H9 (cell line): ENCODE measurements around the gene CTNNA3. TPM values are rescaled to one million over a fixed set of nuclear protein-coding genes. Genes with fewer than 3 reads are reported as not detected.

Experiments
- DNase-seq: peaks from one replicate; pipeline ENCODE4 v3.0.0-alpha.2; 2017
- H2AFZ ChIP-seq: one replicate; pipeline ENCODE4 v1.6.1; 2013; ENCODE audit warnings: mild to moderate bottlenecking, low read length, control low read depth, moderate library complexity
- H2AK5ac ChIP-seq: 2 replicates; pipeline ENCODE4 v1.6.1; 2013; ENCODE audit warnings: low read length, control low read depth, mixed read lengths; ENCODE audit not compliant: insufficient read length
- H2BK120ac ChIP-seq: one replicate; pipeline ENCODE4 v1.6.1; 2013; ENCODE audit warnings: low read depth, mild to moderate bottlenecking, low read length, control low read depth, inconsistent platforms; ENCODE audit not compliant: poor library complexity, severe bottlenecking
- H2BK12ac ChIP-seq: 2 replicates; pipeline ENCODE4 v1.6.1; 2013; ENCODE audit warnings: low read length, control low read depth, mixed read lengths, low read depth; ENCODE audit not compliant: insufficient read length
- H2BK15ac ChIP-seq: 2 replicates; pipeline ENCODE4 v1.6.1; 2013; ENCODE audit warnings: low read depth, low read length, control low read depth
- H2BK20ac ChIP-seq: one replicate; pipeline ENCODE4 v1.6.1; 2013; ENCODE audit warnings: low read depth, mild to moderate bottlenecking, low read length, control low read depth, inconsistent platforms; ENCODE audit not compliant: poor library complexity, severe bottlenecking
- H2BK5ac ChIP-seq: 2 replicates; pipeline ENCODE4 v1.6.1; 2013; ENCODE audit warnings: low read length, control low read depth, mixed read lengths; ENCODE audit not compliant: insufficient read length
- H3K14ac ChIP-seq: 2 replicates; pipeline ENCODE4 v1.6.1; 2013; ENCODE audit warnings: low read length, control low read depth; ENCODE audit not compliant: insufficient read depth
- H3K18ac ChIP-seq: 2 replicates; pipeline ENCODE4 v1.6.1; 2013; ENCODE audit warnings: low read depth, mild to moderate bottlenecking, mixed read lengths, low read length, control low read depth; ENCODE audit not compliant: insufficient read length
- H3K23ac ChIP-seq: 2 replicates; pipeline ENCODE4 v1.6.1; 2013; ENCODE audit warnings: low read length, control low read depth, mixed read lengths, low read depth; ENCODE audit not compliant: insufficient read length
- H3K23me2 ChIP-seq: 2 replicates; pipeline ENCODE4 v1.6.1; 2013; ENCODE audit warnings: low read depth, mild to moderate bottlenecking, mixed read lengths, low read length, control low read depth; ENCODE audit not compliant: insufficient read length, poor library complexity, severe bottlenecking
- H3K27ac ChIP-seq: 2 replicates; pipeline ENCODE4 v1.5.1; 2013; ENCODE audit warnings: low read length, control low read depth, mixed read lengths, low read depth; ENCODE audit not compliant: insufficient read length
- H3K27me3 ChIP-seq: 2 replicates; pipeline ENCODE4 v1.6.1; 2013; ENCODE audit warnings: low read length, control low read depth, inconsistent platforms; ENCODE audit not compliant: insufficient read depth
- H3K4ac ChIP-seq: 2 replicates; pipeline ENCODE4 v1.6.1; 2013; ENCODE audit warnings: low read depth, mild to moderate bottlenecking, control low read depth, inconsistent platforms, low read length, moderate library complexity
- H3K4me1 ChIP-seq: 2 replicates; pipeline ENCODE4 v1.6.1; 2013; ENCODE audit warnings: low read length, control low read depth, inconsistent platforms; ENCODE audit not compliant: insufficient read depth
- H3K4me2 ChIP-seq: 2 replicates; pipeline ENCODE4 v1.6.1; 2013; ENCODE audit warnings: low read length, control low read depth, mixed read lengths; ENCODE audit not compliant: insufficient read length, insufficient read depth
- H3K56ac ChIP-seq: 2 replicates; pipeline ENCODE4 v1.6.1; 2013; ENCODE audit warnings: low read depth, mild to moderate bottlenecking, mixed read lengths, low read length, control low read depth; ENCODE audit not compliant: insufficient read length
- H3K79me1 ChIP-seq: 2 replicates; pipeline ENCODE4 v1.6.1; 2013; ENCODE audit warnings: low read depth, mild to moderate bottlenecking, moderate library complexity, low read length, control low read depth, inconsistent platforms; ENCODE audit not compliant: insufficient read depth, poor library complexity, severe bottlenecking
- H3K79me2 ChIP-seq: 2 replicates; pipeline ENCODE4 v1.6.1; 2013; ENCODE audit warnings: low read length, control low read depth, inconsistent platforms; ENCODE audit not compliant: insufficient read depth
- H3K9ac ChIP-seq: 2 replicates; pipeline ENCODE4 v1.6.1; 2013; ENCODE audit warnings: low read length, control low read depth, mixed read lengths; ENCODE audit not compliant: insufficient read length; ENCODE audit errors: extremely low read depth
- H3K9me3 ChIP-seq: one replicate; pipeline ENCODE4 v1.6.1; 2013; ENCODE audit warnings: low read depth, low read length, inconsistent platforms; ENCODE audit not compliant: control insufficient read depth
- H3T11ph ChIP-seq: one replicate; pipeline ENCODE4 v1.6.1; 2013; ENCODE audit warnings: mild to moderate bottlenecking, low read length, control low read depth, inconsistent platforms
- H4K20me1 ChIP-seq: one replicate; pipeline ENCODE4 v1.6.1; 2013; ENCODE audit not compliant: control insufficient read depth, insufficient read length, insufficient read depth
- H4K5ac ChIP-seq: 2 replicates; pipeline ENCODE4 v1.6.1; 2013; ENCODE audit warnings: low read depth, mild to moderate bottlenecking, mixed read lengths, low read length, control low read depth; ENCODE audit not compliant: insufficient read length
- H4K8ac ChIP-seq: replicated peaks from 2 replicates; pipeline ENCODE4 v1.6.1; 2013; ENCODE audit warnings: low read length, control low read depth, mixed read lengths, low read depth; ENCODE audit not compliant: insufficient read length
- H4K91ac ChIP-seq: 2 replicates; pipeline ENCODE4 v1.6.1; 2013; ENCODE audit warnings: low read depth, mild to moderate bottlenecking, moderate library complexity, mixed read lengths, low read length, control low read depth; ENCODE audit not compliant: insufficient read length
- H3K27ac Mint-ChIP-seq, 3 experiments: 2 replicates in 2 of 3; 3 replicates in 1 of 3; pipeline ENCODE4 v1.8.0; 2020 to 2021; ENCODE audit warnings: mixed read lengths in 3 of 3, mild to moderate bottlenecking in 1 of 3, moderate library complexity in 1 of 3
- H3K27me3 Mint-ChIP-seq: 2 replicates; pipeline ENCODE4 v1.8.0; 2021; ENCODE audit warnings: low read depth, mild to moderate bottlenecking, moderate library complexity, mixed read lengths
- H3K36me3 Mint-ChIP-seq, 3 experiments: 2 replicates in 2 of 3; 3 replicates in 1 of 3; pipeline ENCODE4 v1.8.0; 2020 to 2021; ENCODE audit warnings: low read depth in 3 of 3, mixed read lengths in 3 of 3; ENCODE audit not compliant: insufficient read depth in 1 of 3
- H3K4me1 Mint-ChIP-seq, 2 experiments: 2 replicates each; pipeline ENCODE4 v1.8.0; 2020; ENCODE audit warnings: mixed read lengths in 2 of 2
- H3K4me3 Mint-ChIP-seq, 2 experiments: 2 replicates in 1 of 2; 3 replicates in 1 of 2; pipeline ENCODE4 v1.8.0; 2020 to 2021; ENCODE audit warnings: mild to moderate bottlenecking in 2 of 2, mixed read lengths in 2 of 2, moderate library complexity in 1 of 2
- H3K9me3 Mint-ChIP-seq, 2 experiments: 2 replicates in 1 of 2; 3 replicates in 1 of 2; pipeline ENCODE4 v1.8.0; 2020; ENCODE audit warnings: mild to moderate bottlenecking in 2 of 2, mixed read lengths in 2 of 2, moderate library complexity in 1 of 2
- WGBS: extraction: QIAGEN DNeasy Blood & Tissue Kit; methylation state at CpG from one replicate; pipeline ENCODE4 v1.1.7; 2013; ENCODE audit warnings: missing lambda C conversion rate, low lambda C conversion rate, mixed read lengths; ENCODE audit not compliant: insufficient read length; ENCODE audit errors: extremely low coverage; 5-methylcytosine and 5-hydroxymethylcytosine counted together
- total RNA-seq: library from RNA; stranded (reverse); gene quantifications from 2 replicates; pipeline ENCODE4 v1.2.1, GENCODE V29; 2021
- TF ChIP-seq, protein P1 (sequence below): fragments of 200-600 bp; sonication (generic); conservative IDR thresholded peaks from 3 replicates; pipeline ENCODE4 v1.8.0; 2021; ENCODE audit warnings: antibody characterized with exemption, mild to moderate bottlenecking

Gene CTNNA3
- total RNA-seq, 1 experiment from 2014 or later = 3.3 TPM

- no peaks in the 10 kb centered on the region for H4K20me1 ChIP-seq
- H3K36me3 Mint-ChIP-seq = no peaks in the 10 kb centered on the region
- no peak overlapping the region for H2AK5ac ChIP-seq
- H2AFZ ChIP-seq = no peak overlapping the region
- H3K4ac ChIP-seq = no peak overlapping the region
- TF ChIP-seq, protein P1, sequence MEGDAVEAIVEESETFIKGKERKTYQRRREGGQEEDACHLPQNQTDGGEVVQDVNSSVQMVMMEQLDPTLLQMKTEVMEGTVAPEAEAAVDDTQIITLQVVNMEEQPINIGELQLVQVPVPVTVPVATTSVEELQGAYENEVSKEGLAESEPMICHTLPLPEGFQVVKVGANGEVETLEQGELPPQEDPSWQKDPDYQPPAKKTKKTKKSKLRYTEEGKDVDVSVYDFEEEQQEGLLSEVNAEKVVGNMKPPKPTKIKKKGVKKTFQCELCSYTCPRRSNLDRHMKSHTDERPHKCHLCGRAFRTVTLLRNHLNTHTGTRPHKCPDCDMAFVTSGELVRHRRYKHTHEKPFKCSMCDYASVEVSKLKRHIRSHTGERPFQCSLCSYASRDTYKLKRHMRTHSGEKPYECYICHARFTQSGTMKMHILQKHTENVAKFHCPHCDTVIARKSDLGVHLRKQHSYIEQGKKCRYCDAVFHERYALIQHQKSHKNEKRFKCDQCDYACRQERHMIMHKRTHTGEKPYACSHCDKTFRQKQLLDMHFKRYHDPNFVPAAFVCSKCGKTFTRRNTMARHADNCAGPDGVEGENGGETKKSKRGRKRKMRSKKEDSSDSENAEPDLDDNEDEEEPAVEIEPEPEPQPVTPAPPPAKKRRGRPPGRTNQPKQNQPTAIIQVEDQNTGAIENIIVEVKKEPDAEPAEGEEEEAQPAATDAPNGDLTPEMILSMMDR = no peak
- no peaks in the 10 kb centered on the region for H3K9me3 ChIP-seq
- no peaks in the 10 kb centered on the region for H3K27me3 Mint-ChIP-seq
- DNase-seq = no peak
- H3K27ac ChIP-seq = no peak overlapping the region
- no peaks in the 10 kb centered on the region for H3K23me2 ChIP-seq
- no peak overlapping the region for H2BK12ac ChIP-seq
- H3K9ac ChIP-seq = no peak overlapping the region
- no peak overlapping the region for H3K14ac ChIP-seq
- H2BK15ac ChIP-seq = no peak overlapping the region
- H3K79me1 ChIP-seq = no peaks in the 10 kb centered on the region
- H3K18ac ChIP-seq = no peak overlapping the region
- peaks cover 6 to 7% of the 10 kb centered on the region in 2 experiments for H3K4me1 Mint-ChIP-seq
- WGBS = no CpG with 5 or more reads among the region's 4 CpGs
- H4K91ac ChIP-seq = no peak overlapping the region
- H4K5ac ChIP-seq = no peak overlapping the region
- no peaks in the 10 kb centered on the region for H3K4me1 ChIP-seq
- H3K23ac ChIP-seq = no peak overlapping the region
- H3K9me3 Mint-ChIP-seq = no peaks in the 10 kb centered on the region
- no peak overlapping the region for H3K4me3 Mint-ChIP-seq
- H3T11ph ChIP-seq = no peak overlapping the region
- no peak overlapping the region for H2BK20ac ChIP-seq
- H3K4me2 ChIP-seq = no peak overlapping the region
- H3K79me2 ChIP-seq = no peaks in the 10 kb centered on the region
- H3K27me3 ChIP-seq = no peaks in the 10 kb centered on the region
- peak overlapping the region in 1 of 3 experiments; percentile 95; a peak in 3 of 7 replicates for H3K27ac Mint-ChIP-seq
- no peak overlapping the region for H3K56ac ChIP-seq
- no peak overlapping the region for H2BK5ac ChIP-seq
- H2BK120ac ChIP-seq = no peak overlapping the region
- H4K8ac ChIP-seq = no peak overlapping the region
These were observed 438.4 kb downstream of the CTNNA3 start for GRCh38 chr10:67257427-67258144.
